OCI-LY3 (cell line): Measurements from ENCODE around the gene CYP8B1.

Source experiments
- H2AFZ ChIP-seq: fragments of 200-600, 300-600 bp; shearing (Covaris generic); 2 replicates; pipeline ENCODE4 v1.6.0; 2014; ENCODE audit warnings: antibody characterized with exemption, low read depth, low read length
- H3K27ac ChIP-seq: fragments of 200-600, 300-600 bp; sonication (generic); 2 replicates; pipeline ENCODE4 v1.5.1; 2014; ENCODE audit warnings: mild to moderate bottlenecking, low read length, moderate library complexity, mixed read lengths
- H3K27me3 ChIP-seq: fragments of 200-600, 300-600 bp; sonication (generic); 2 replicates; pipeline ENCODE4 v1.6.1; 2014; ENCODE audit warnings: low read depth, low read length, mixed read lengths
- H3K36me3 ChIP-seq: fragments of 200-600, 300-600 bp; sonication (generic); replicated peaks from 2 replicates; pipeline ENCODE3; 2014; ENCODE audit warnings: low read depth, low read length, mixed read lengths
- H3K4me1 ChIP-seq: fragments of 300-600, 200-600 bp; sonication (generic); 2 replicates; pipeline ENCODE4 v1.6.1; 2014; ENCODE audit warnings: low read length, mixed read lengths
- H3K4me2 ChIP-seq: fragments of 200-600, 300-600 bp; sonication (generic); 2 replicates; pipeline ENCODE4 v1.6.1; 2014; ENCODE audit warnings: low read length, mixed read lengths
- H3K4me3 ChIP-seq: fragments of 300-600, 200-600 bp; sonication (generic); 2 replicates; pipeline ENCODE4 v1.5.1; 2014; ENCODE audit warnings: antibody characterized with exemption, mild to moderate bottlenecking, low read length, moderate library complexity
- H3K79me2 ChIP-seq: fragments of 300-600, 200-600 bp; shearing (Covaris generic); 2 replicates; pipeline ENCODE4 v1.6.1; 2014; ENCODE audit warnings: mild to moderate bottlenecking, low read length, mixed read lengths
- H3K9ac ChIP-seq: fragments of 300-600, 200-600 bp; shearing (Covaris generic); 2 replicates; pipeline ENCODE4 v1.6.0; 2014; ENCODE audit warnings: mild to moderate bottlenecking, low read length, moderate library complexity
- H3K9me3 ChIP-seq: fragments of 200-600, 300-600 bp; shearing (Covaris generic); 2 replicates; pipeline ENCODE4 v1.6.1; 2014; ENCODE audit warnings: low read length, mixed read lengths; ENCODE audit not compliant: insufficient read depth
- H4K20me1 ChIP-seq: fragments of 200-600, 300-600 bp; sonication (generic); 2 replicates; pipeline ENCODE4 v1.6.1; 2016; ENCODE audit warnings: low read length, mixed read lengths; ENCODE audit not compliant: insufficient read depth
- CTCF ChIP-seq: fragments of 200-600, 300-600 bp; sonication (generic); IDR thresholded peaks from 2 replicates; pipeline ENCODE4 v1.5.1; 2014; ENCODE audit warnings: antibody characterized with exemption, low read length, low read depth
- EZH2phosphoT487 ChIP-seq: fragments of 200-600 bp; shearing (Covaris generic); IDR thresholded peaks from 2 replicates; pipeline ENCODE4 v1.6.1; 2018; ENCODE audit warnings: antibody characterized with exemption, mixed run types, low read depth

The CYP8B1 gene

GRCh38 chr3:42904076-42904475, 28.4 kb upstream of the CYP8B1 start:
- Histone ChIP-seq H3K9me3 (no peaks in the 10 kb centered on the region), H3K4me3 (no peak overlapping the region), H3K9ac (no peak overlapping the region), H3K79me2 (no peaks in the 10 kb centered on the region), H3K27me3 (peaks cover 15% of the 10 kb centered on the region), H2AFZ (no peak overlapping the region), H3K4me1 (peaks cover 10% of the 10 kb centered on the region), H3K36me3 (no peaks in the 10 kb centered on the region), H3K4me2 (no peak overlapping the region), H3K27ac (no peak overlapping the region), H4K20me1 (no peaks in the 10 kb centered on the region)
- no peak for TF ChIP-seq CTCF
- TF ChIP-seq EZH2phosphoT487 = no peak

- Histone ChIP-seq H3K9me3 (no peaks in the 10 kb centered on the region), H3K79me2 (no peaks in the 10 kb centered on the region), H3K4me2 (no peak overlapping the region), H3K27me3 (peaks cover 15% of the 10 kb centered on the region), H3K4me3 (no peak overlapping the region), H3K36me3 (no peaks in the 10 kb centered on the region), H4K20me1 (no peaks in the 10 kb centered on the region), H3K9ac (no peak overlapping the region), H3K27ac (no peak overlapping the region), H2AFZ (no peak overlapping the region), H3K4me1 (peaks cover 4% of the 10 kb centered on the region)
- TF ChIP-seq CTCF (no peak), EZH2phosphoT487 (no peak)
Observed at GRCh38 chr3:42902257-42902656, 26.6 kb upstream of the CYP8B1 start.

- TF ChIP-seq CTCF (no peak), EZH2phosphoT487 (no peak)
- H2AFZ ChIP-seq = no peak overlapping the region
- H3K4me3 ChIP-seq = no peak overlapping the region
- H3K9ac ChIP-seq = no peak overlapping the region
- H3K27me3 ChIP-seq = peaks cover 15% of the 10 kb centered on the region
- no peaks in the 10 kb centered on the region for H3K9me3 ChIP-seq
- H3K4me1 ChIP-seq = no peaks in the 10 kb centered on the region
- no peak overlapping the region for H3K4me2 ChIP-seq
- H3K79me2 ChIP-seq = no peaks in the 10 kb centered on the region
- no peak overlapping the region for H3K27ac ChIP-seq
- H4K20me1 ChIP-seq = no peaks in the 10 kb centered on the region
- H3K36me3 ChIP-seq = no peaks in the 10 kb centered on the region
Observed at GRCh38 chr3:42901073-42901415, 25.4 kb upstream of the CYP8B1 start.

DNA sequence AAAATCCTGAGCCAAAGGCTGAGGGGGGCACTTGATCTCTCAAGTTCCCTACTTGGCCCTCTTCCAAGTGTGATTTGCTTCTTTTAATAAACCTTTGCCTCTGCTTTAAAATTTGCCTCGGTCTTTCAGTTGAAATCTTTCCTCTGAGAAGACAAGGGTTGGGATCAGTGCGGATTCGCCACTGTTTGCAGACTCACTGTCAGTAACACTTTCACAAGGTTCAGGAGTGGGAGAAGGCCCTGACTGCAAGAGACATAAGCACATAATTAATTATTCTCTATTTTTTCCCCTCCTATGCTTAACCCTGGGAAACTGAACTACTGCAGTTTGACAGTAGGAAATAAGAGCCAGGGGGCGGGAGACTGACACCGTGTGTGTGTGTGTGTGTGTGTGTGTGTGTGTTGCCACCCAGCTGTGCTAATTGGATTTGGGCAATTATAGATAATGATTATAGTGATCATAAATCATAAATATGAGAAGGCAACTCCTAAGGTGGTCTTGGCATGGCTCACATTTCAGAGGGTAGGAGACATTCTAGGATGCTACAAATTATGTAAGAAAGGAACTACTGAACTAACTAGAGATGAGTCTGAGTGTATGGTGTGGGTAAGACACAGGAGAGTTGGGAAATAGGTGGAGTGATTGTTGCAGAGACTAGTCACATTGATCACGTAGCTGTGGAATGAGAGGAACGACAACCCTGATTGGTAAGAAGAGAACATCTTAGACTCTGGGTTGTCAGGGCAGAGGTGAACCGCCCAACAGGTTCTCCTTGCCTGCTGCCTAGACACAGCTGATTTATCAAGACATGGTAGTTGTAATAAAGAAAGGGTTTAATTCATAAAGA, 24.8 kb upstream of the CYP8B1 start:
- Histone ChIP-seq H3K4me3 (no peak overlapping the region), H3K27me3 (peaks cover 15% of the 10 kb centered on the region), H3K9me3 (no peaks in the 10 kb centered on the region), H4K20me1 (no peaks in the 10 kb centered on the region), H2AFZ (no peak overlapping the region), H3K79me2 (no peaks in the 10 kb centered on the region), H3K4me2 (no peak overlapping the region), H3K9ac (no peak overlapping the region), H3K36me3 (no peaks in the 10 kb centered on the region), H3K27ac (no peak overlapping the region), H3K4me1 (no peaks in the 10 kb centered on the region)
- TF ChIP-seq CTCF (no peak), EZH2phosphoT487 (no peak)
